HG02610 (cell line): ENCODE results near the gene KRCC1.
A peak's percentile ranks its signal among the peaks of the same experiment; 100 is the strongest.

ENCODE experiments used
- ATAC-seq: cut with Tn5 transposase; IDR thresholded peaks from one replicate; pipeline ENCODE4 v1.9.1; 2021; ENCODE audit warnings: mild to moderate bottlenecking, moderate library complexity; ENCODE audit not compliant: unreplicated experiment

Gene KRCC1

GRCh38 chr2:88055371-88056128, at the start of gene KRCC1:
Gene KRCC1 (minus strand): TSS chr2:88055783. CDS start chr2:88028563, 27,220 bp downstream.
- ATAC-seq, result peak; percentile 96

- ATAC-seq, result no peak
Observed at GRCh38 chr2:88100489-88100858, 44.9 kb upstream of the KRCC1 start.

- ATAC-seq, result no peak
Observed at GRCh38 chr2:88099798-88100488, 44.4 kb upstream of the KRCC1 start.

- ATAC-seq, result no peak
Observed at GRCh38 chr2:88098558-88098900, 42.9 kb upstream of the KRCC1 start.

- ATAC-seq, result no peak
Observed at GRCh38 chr2:88097891-88098557, 42.4 kb upstream of the KRCC1 start.

GRCh38 chr2:88097192-88097591, 41.6 kb upstream of the KRCC1 start:
- ATAC-seq, result no peak

- no peak for ATAC-seq
Observed at GRCh38 chr2:88096708-88097107, 41.1 kb upstream of the KRCC1 start.

GRCh38 chr2:88095022-88095421, 39.4 kb upstream of the KRCC1 start:
- no peak for ATAC-seq

- ATAC-seq, result no peak
Observed at GRCh38 chr2:88092773-88093172, 37.2 kb upstream of the KRCC1 start.

- no peak for ATAC-seq
Observed at GRCh38 chr2:88091943-88092342, 36.4 kb upstream of the KRCC1 start.

GRCh38 chr2:88090446-88091283, 35.1 kb upstream of the KRCC1 start:
- ATAC-seq, result no peak

- ATAC-seq, result no peak
Observed at GRCh38 chr2:88088999-88089398, 33.4 kb upstream of the KRCC1 start.

- ATAC-seq, result no peak
Observed at GRCh38 chr2:88087763-88088162, 32.2 kb upstream of the KRCC1 start.

GRCh38 chr2:88087073-88087472, 31.5 kb upstream of the KRCC1 start:
- ATAC-seq, result no peak

- ATAC-seq, result no peak
Observed at GRCh38 chr2:88086401-88086800, 30.8 kb upstream of the KRCC1 start.

- ATAC-seq, result no peak
Observed at GRCh38 chr2:88085602-88086001, 30.0 kb upstream of the KRCC1 start.

GRCh38 chr2:88085099-88085498, 29.5 kb upstream of the KRCC1 start:
- no peak for ATAC-seq

- ATAC-seq, result no peak
Observed at GRCh38 chr2:88082781-88083180, 27.2 kb upstream of the KRCC1 start.

- no peak for ATAC-seq
Observed at GRCh38 chr2:88081924-88082608, 26.5 kb upstream of the KRCC1 start.

GRCh38 chr2:88080545-88080944, 25.0 kb upstream of the KRCC1 start:
- ATAC-seq, result no peak
